ENCODE data around the gene VWA3A. TPM values are rescaled to one million over a fixed set of nuclear protein-coding genes. Genes with fewer than 3 reads are reported as not detected.

VWA3A gene
- total RNA-seq, 2 experiments from 2014 or later, result 0.27 to 0.47 TPM

- Histone ChIP-seq H3K27ac (ENCODE audit: low read depth in 1 of 2, low read length in 2 of 2) (no peak overlapping the region), H3K9me3 (ENCODE audit: control insufficient read depth in 1 of 2, insufficient read depth in 1 of 2, low read length in 2 of 2) (no peaks in the 10 kb centered on the region), H3K4me3 (ENCODE audit: low read length) (no peak overlapping the region), H3K27me3 (ENCODE audit: control insufficient read depth in 1 of 2, insufficient read depth in 2 of 2, low read length in 2 of 2) (no peaks in the 10 kb centered on the region), H3K4me1 (ENCODE audit: insufficient read depth, low read length) (peaks cover 6% of the 10 kb centered on the region), H3K36me3 (ENCODE audit: insufficient read depth, low read length) (peaks cover 3% of the 10 kb centered on the region)
- H3K36me3 Mint-ChIP-seq (ENCODE audit: low read depth), result peaks cover 10% of the 10 kb centered on the region
- POLR2A ChIA-PET, result no interaction called here
- CTCF ChIA-PET, result interaction anchor here (0.5 kb wide), 1 partner anchor 74 kb away, joined by 3 read pairs; the partner anchor contains the start of gene PDZD9
- H3K27me3 Mint-ChIP-seq, result no peaks in the 10 kb centered on the region
- intact Hi-C loops (cut with DNase I, micrococcal nuclease), result loop anchor here in 1 of 2 experiments (5.0 to 10.0 kb wide), 3 partner anchors 110 to 222 kb away; partner anchors contain the start of genes POLR3E and UQCRC2
- peaks cover 16% of the 10 kb centered on the region for H3K4me1 Mint-ChIP-seq (ENCODE audit: low read depth)
- no peak overlapping the region for H3K4me3 Mint-ChIP-seq
- no peak for DNase-seq
- no peaks in the 10 kb centered on the region for H3K9me3 Mint-ChIP-seq
- peak overlapping the region; percentile 21 for H3K27ac Mint-ChIP-seq
- no peak for TF ChIP-seq CTCF (IDR thresholded peaks at IDR 0.05)
- no peak for ATAC-seq (ENCODE audit: poor library complexity)
Measured at GRCh38 chr16:22075043-22075757, 17.1 kb upstream of the VWA3A start.

GRCh38 chr16:22075776-22076175, 16.6 kb upstream of the VWA3A start:
- POLR2A ChIA-PET, result no interaction called here
- CTCF ChIA-PET, result interaction anchor here (0.5 kb wide), 1 partner anchor 75 kb away, joined by 3 read pairs; the partner anchor contains the start of gene PDZD9
- Histone ChIP-seq H3K27ac (ENCODE audit: low read depth in 1 of 2, low read length in 2 of 2) (no peak overlapping the region), H3K4me1 (ENCODE audit: insufficient read depth, low read length) (peaks cover 6% of the 10 kb centered on the region), H3K9me3 (ENCODE audit: control insufficient read depth in 1 of 2, insufficient read depth in 1 of 2, low read length in 2 of 2) (no peaks in the 10 kb centered on the region), H3K4me3 (ENCODE audit: low read length) (no peak overlapping the region), H3K27me3 (ENCODE audit: control insufficient read depth in 1 of 2, insufficient read depth in 2 of 2, low read length in 2 of 2) (no peaks in the 10 kb centered on the region), H3K36me3 (ENCODE audit: insufficient read depth, low read length) (peaks cover 8% of the 10 kb centered on the region)
- H3K4me1 Mint-ChIP-seq (ENCODE audit: low read depth), result peaks cover 16% of the 10 kb centered on the region
- H3K27me3 Mint-ChIP-seq, result no peaks in the 10 kb centered on the region
- no peak for ATAC-seq (ENCODE audit: poor library complexity)
- H3K27ac Mint-ChIP-seq, result no peak overlapping the region
- TF ChIP-seq CTCF (IDR thresholded peaks at IDR 0.05), result no peak
- H3K4me3 Mint-ChIP-seq, result no peak overlapping the region
- H3K9me3 Mint-ChIP-seq, result no peaks in the 10 kb centered on the region
- no peak for DNase-seq
- intact Hi-C loops (cut with DNase I, micrococcal nuclease), result loop anchor here in 1 of 2 experiments (5.0 to 10.0 kb wide), 3 partner anchors 109 to 222 kb away; partner anchors contain the start of genes POLR3E and UQCRC2
- H3K36me3 Mint-ChIP-seq (ENCODE audit: low read depth), result peaks cover 15% of the 10 kb centered on the region

DNA sequence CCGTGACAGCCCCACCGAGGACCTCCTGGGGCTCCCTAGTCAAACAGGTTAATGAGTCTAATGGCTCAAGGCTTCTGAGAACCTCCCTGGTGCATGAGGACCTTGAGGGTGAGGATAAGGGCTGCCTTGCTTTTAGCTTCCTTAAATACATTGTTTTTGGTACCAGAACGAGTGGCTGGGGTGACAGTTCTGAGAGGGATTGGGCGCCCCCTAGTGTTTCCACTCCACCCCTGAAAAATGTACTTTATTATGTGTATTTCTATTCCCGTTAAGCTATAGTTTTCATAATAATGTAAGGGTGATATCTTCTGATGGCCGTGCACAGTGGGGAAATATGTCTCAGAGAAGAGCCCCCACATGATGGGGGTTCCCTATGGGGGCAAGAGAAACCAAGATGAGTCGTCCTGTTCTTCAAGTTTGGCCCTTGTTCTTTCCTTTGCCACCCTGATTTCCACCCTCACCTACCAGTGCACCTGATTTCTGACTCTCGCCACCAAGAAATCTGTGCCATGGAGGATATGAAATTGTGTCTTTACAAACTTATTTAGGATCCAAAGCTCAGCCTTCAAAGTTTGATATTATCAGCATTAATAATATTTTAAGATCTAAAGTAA, 14.5 kb upstream of the VWA3A start:
- Mint-ChIP-seq H3K27ac (no peak overlapping the region), H3K4me3 (no peak overlapping the region), H3K9me3 (no peaks in the 10 kb centered on the region), H3K4me1 (ENCODE audit: low read depth) (peaks cover 14% of the 10 kb centered on the region), H3K27me3 (no peaks in the 10 kb centered on the region), H3K36me3 (ENCODE audit: low read depth) (peaks cover 23% of the 10 kb centered on the region)
- DNase-seq, result peak; percentile 56 to 83 (median 65)
- Histone ChIP-seq H3K9me3 (ENCODE audit: control insufficient read depth in 1 of 2, insufficient read depth in 1 of 2, low read length in 2 of 2) (no peaks in the 10 kb centered on the region), H3K36me3 (ENCODE audit: insufficient read depth, low read length) (peaks cover 10% of the 10 kb centered on the region), H3K4me3 (ENCODE audit: low read length) (no peak overlapping the region), H3K4me1 (ENCODE audit: insufficient read depth, low read length) (peaks cover 6% of the 10 kb centered on the region), H3K27me3 (ENCODE audit: control insufficient read depth in 1 of 2, insufficient read depth in 2 of 2, low read length in 2 of 2) (no peaks in the 10 kb centered on the region), H3K27ac (ENCODE audit: low read depth in 1 of 2, low read length in 2 of 2) (no peak overlapping the region)
- TF ChIP-seq CTCF (IDR thresholded peaks at IDR 0.05), result peak; percentile 89
- CTCF ChIA-PET, result interaction anchor here (0.5 to 2.4 kb wide), 39 partner anchors 9 to 437 kb away, joined by 3 to 59 read pairs (median 4); partner anchors contain the start of genes MOSMO, PDZD9, POLR3E and UQCRC2
- POLR2A ChIA-PET, result interaction anchor here (0.7 to 1.9 kb wide), 7 partner anchors 11 to 113 kb away, joined by 3 to 14 read pairs (median 4); partner anchors contain the start of gene PDZD9
- peak; percentile 76 for ATAC-seq (ENCODE audit: poor library complexity)
- intact Hi-C loops (cut with DNase I, micrococcal nuclease), result loop anchor here (1.0 to 10.0 kb wide), 6 partner anchors 77 to 219 kb away; partner anchors contain the start of genes PDZD9 (in 2 of the 2), POLR3E (in 2 of the 2) and UQCRC2 (in 1 of the 2)

Measured in CD4-positive, alpha-beta T cell (primary cell).